Amygdala (tissue), 56 donors: ENCODE measurements around the gene WEE1.
"Not testable (repeated sequence)": the region's sequence is repeated elsewhere in the genome, so short reads cannot be mapped to it uniquely, and the experiment has no call there.

Source experiments
- DNase-seq, 56 donors: peaks; one replicate each; lab custom pipeline; 2025; lab: John Stamatoyannopoulos, UW

The WEE1 gene

DNA sequence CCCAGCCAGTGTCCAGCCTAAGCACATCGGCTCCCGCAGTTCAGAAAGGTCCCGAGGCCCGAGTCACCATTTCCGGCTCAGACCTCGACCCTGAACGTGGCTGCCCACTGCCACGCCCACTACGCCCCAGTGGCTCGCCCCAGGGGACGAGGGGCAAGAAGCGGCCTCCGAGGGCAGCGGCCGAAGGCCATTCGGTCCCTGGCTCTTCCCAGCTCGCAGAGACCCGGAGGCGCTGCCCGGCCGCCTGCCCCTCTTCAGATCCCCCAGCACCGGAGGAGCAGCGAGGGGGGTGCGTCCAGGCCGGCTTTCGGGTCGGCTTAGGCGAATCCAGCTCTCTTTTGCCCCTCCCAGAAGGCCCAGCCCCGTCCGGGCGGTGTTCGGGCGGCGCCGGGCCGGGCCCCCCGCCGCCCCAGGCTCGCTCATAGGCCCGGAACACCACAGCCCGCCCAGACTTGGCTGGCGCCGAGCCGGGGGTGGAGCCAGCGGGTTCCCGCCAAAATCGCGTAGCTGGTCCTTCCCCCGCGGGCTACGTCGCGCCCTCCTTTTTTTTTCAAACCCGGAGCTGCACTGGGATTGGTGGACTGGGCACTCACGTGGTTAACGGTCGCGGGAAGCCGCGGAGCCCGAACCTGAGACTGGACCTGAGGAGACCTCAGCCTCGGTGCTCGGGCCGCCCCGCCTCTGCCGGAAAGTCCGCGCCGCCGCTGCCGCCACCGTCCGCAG lies at the start of gene WEE1:
Gene WEE1 (plus strand): TSS at position 619 of the 723 bp plus-strand sequence. CDS start 264 bp downstream, outside the sequence.
- peak; percentile 38 to 94 (median 86) for DNase-seq

DNA sequence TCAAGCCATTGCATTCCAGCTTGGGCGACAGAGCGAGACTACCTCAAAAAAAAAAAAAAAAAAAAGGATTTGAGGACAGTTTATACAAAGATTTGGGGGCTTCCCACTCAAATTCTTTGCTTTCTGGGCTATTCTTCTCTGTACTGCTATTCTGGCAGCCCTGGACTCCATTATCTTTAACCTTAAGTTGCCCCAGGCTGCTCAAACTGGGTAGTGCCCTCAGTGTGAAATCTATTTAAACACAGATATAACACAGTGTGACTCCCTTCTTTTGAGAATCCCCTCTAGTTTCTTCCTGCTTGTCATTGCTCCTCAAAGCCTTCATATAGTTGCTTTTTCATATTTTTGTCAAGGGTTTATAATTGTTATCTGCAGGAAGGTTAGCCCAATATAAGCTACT lies 49.5 kb upstream of the WEE1 start:
- DNase-seq, result no peak

DNA sequence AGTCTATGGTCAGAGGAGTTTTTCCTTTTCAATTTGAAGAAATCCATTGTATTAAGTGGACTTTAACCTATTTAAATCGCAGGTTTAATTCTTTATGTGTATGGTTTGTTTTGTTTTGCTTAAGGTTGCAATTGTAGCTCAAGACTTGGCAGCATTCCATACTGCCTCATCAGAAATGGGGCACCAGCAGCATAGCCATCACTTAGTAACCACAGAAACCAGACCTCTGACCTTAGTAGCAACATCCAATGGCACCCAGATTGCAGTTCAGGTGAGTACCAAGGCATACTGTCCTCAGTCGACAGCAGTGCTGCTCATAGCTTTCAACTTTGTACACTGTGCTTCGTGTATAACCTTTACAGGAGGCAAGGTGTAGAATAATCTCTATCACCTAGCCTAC lies 48.4 kb upstream of the WEE1 start:
- DNase-seq, result no peak

DNA sequence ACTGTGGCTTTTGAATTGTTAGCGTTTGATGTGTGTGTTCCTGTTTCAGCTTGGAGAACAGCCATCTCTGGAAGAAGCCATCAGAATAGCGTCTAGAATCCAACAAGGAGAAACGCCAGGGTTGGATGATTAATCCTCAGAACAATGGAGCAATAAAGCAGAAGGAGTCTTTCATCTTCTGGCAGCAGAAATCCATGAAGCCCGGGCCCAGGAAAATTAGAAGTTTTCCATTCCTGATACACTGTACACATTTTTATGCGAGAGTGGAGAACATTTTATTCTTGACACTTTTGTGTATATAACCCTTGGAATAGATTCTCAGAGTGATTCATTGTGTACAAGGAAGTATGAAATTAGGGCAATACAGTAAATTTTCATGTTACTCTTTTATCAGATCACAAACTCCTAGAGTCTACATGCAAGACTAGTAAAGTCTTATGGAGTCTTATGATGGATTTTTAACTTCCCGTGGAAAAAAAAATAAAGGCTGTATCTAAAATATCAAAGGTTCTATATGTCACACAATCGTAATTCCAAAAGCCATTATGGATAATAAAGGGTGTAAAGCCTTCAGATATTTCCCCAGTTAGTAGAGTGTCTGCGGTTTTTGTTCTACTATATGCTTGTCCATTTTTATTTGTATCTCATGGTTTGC lies 45.9 kb upstream of the WEE1 start:
- DNase-seq, result peak in 3 of 56 donors; percentile 5 to 24 (median 6)

DNA sequence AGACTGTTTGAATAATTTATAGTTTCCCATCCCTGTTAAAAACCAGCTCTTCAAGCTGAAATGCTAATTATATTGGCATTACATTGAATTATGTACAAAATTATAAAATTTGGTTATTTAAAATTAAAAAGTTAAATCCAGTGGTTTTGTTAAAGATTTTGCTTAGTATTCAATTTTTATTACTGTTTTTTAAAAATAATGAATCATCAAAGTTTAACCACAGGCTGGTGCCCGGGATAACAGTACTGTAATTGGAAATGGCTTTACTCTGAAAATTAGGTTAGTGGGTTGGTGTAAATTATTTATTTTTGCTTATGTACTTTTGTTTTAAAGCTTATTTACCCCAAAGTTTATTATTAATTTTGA lies 45.4 kb upstream of the WEE1 start:
- DNase-seq, result no peak

DNA sequence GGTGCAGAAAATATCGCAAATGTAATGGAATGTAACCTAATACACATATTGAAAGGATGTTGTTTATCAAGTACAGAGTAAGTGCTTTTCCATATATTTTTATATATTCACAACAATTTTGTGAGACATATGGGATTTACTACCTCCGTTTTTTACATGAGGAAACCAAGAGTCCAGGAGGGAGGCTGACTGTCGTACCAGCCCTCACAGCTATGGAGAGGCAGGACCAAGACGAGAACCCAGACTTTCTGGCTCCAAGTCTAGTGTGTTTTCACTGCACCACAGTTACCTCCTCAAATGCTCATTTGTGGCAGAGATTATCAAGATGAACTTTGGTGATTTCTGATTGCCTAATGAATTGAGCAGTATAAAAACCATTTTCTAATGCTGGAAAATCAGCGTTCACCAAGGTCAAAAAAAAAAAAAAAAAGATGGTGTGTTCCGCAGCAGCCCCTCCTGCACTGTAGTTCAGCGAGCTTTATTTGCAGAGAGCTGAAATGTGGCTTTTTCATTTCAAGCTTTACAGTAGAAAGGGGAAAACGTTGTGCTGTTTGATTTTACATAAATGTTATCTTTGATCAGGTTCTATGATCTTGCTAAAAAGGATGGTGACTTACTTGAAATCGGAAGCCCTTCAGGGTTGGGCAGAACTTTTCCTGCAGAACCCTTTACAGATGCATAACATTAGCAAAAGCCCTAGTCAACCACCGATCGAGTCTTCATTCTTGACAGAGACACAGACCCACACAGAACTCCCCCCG lies 44.7 kb upstream of the WEE1 start:
- DNase-seq, result no peak

DNA sequence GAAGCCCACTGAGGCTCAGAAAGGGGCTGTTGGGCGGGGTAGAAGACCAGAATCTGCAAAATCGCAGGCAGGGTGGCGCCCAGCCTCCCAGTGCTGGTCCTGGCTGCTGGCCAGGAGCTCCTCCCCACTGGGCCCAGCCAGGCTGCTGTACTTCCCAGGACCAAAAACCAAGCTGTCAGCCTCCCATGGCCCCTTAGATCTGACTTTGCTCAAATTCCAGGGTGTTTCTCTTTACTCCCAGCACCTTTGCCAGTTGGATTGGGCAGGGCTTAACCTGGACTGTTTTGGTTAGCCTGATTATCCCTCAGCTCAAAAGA lies 44.2 kb upstream of the WEE1 start:
- no peak for DNase-seq

DNA sequence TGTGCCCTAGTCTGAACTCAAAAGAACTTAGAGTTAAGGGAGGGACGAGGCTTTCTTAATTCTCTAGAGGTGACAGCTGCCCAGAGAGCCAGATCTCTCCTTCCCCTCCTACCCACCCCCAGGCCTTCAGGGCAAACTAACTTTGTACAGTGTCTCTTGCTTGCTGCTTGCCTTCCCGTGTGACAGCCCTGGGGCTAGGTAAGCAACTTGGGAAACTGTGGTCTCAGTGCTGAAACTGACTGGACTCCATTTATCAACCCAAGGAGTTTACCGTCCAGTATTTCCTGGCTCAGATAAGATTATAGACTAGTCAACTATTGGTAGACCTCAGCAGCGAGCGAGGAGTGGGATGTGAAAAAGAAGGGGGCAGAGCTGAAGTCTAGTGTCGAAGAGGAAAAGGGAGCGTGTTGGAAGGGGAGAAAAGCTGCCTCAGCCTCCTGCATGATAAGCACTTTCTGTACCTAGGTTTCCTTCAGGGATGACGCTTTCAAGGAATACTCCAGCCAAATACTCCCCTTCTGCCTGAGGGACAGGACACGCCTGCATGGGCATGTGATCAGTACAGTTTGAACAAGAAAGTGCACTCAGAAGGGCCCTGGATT lies 43.3 kb upstream of the WEE1 start:
- DNase-seq, result no peak

DNA sequence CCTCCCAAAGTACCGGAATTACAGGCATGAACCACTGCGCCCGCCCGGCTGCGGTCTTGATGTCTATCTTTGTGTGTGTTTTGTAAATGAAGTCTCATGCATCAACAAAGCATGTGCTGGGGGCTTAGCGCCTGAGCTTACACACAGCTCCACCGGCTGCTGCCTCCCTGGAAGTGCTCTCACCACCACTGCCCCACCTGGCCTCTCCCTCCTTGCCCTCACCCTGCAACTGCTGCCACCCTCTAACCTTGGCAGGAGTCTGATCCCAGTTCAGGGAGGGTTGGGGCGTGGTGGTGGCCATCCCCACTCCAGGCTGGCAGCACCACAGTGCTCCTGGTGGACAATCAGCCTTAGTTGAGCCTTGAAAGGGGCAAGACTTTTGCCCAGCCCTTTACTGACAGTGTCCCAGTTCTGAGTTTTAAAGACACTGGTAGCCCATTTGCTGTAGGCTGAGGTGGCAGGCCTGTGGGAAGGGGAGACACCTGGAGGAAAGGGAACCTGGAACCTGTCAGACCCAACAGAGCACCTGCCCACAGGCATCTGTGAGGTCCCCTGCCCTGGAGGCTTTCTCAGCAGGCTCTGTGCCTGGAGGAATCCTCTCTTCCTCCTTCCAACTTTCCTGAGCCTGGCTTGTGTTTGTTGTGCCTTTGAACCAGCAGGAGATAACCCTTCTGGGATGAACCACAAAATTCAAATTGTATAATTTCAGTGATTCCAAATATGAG lies 42.4 kb upstream of the WEE1 start:
- DNase-seq, result no peak

DNA sequence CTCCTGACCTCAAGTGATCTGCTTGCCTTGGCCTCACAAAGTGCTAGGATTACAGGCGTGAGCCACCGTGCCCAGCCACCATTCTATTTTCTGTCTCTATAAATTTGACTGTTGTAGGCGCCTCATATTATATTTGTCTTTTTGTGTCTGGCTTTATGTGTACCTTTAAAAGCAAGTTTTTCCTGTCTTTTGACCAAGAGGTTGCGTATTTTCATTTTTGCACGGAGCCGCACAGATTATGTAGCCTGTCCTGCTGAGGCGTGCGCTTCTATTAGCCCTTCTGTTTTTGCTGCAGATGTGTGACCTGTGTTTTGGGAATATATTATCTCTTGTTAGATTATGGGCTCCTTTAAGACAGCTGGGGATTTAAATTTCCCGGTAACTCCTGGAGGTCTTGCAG lies 40.4 kb upstream of the WEE1 start:
- DNase-seq, result no peak

DNA sequence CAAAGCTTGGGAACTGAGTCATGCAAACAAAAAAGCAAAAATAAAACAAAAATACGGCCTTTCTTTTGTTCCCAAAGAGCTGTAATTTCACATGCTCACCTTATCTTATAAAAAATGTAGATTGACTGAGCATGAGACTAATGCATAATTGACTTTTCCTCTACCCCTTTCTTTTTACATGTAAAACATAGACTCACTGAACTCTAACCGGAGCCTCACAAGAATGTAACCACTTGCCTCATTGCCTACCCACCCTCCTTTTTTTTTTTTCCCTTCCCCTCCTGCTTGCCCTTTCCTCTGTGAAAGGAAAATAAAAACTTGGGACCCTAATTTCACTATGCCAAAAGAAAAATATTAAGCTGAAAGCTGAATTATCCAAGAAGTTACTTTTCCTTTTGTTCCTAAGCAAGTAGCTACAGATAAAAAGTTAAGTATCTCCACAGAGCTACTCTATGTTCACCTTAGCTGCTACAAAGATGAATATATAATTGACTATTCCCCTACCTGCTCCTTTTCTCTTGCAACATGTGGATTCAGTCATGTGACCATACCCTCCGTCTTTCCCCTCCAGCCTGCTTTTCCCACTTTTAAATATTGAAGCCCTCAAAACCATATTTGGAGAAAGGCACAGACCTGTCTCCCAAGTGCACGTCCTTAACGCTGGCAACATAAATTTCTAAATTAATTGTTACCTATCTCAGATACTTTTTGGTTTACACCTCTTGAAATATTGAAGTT lies 39.6 kb upstream of the WEE1 start:
- DNase-seq, result no peak

DNA sequence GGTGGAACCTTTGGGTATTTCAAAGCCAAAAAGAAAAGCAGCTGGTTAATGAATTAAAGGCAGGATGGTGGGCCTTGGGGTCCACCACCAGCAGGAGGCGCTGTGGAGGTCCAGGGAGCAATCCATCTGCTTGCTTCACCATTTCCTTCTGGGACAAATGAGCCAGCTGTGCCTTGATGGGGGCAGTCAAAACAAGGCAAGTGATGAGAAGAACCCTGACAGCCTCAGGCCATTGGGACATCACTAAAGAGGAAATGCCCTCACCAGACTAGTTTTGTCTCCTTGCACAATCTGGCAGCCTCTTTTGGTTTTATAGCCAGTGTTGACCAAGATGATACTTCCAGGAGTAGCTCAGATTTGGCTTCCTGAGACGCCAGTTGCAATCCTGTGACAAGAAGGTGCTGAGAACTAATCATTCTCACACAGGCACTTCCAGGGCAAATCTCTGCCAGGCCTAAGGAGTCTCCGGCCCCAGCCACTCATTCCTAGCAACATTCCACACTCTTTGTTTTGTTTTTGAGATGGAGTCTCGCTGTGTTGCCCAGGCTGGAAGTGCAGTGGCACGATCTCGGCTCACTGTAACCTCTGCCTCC lies 38.2 kb upstream of the WEE1 start:
- DNase-seq, result peak in 27 of 56 donors; percentile 2 to 69 (median 14)

DNA sequence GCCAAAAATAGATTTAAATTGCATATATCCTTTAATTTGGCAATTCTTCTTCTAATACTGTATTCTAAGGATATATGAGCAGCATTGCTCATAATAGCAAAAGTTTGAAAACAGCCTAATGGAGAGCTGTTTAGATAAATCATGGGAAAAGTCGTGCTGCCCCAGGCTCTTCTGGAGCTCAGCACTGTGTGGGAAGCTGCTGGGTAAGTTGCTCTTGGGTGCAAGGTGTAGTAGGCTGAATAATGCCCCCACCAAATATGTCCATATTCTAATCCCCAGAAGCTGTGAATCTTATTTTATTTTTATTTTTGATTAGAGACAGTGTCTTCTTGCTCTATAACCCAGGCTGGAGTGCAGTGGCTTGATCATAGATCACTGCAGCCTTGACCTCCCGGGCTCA lies 34.9 kb upstream of the WEE1 start:
- DNase-seq, result no peak

DNA sequence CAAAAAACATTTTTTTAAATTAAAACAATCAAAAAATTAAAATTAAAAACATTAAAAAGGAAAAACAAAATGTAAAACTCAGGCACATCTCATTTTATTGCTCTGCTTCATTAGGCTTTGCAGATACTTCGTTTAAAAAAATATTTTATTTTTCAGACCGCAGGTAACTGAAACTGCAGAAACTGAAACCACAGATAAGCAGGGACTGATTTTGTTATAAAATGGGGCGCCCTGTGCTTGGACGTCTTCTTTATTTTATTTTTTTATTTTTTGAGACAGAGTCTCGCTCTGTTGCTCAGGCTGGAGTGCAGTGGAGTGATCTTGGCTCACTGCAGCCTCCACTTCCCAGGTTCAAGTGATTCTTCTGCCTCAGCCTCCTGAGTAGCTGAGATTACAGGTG lies 24.3 kb upstream of the WEE1 start:
- DNase-seq, result not testable (repeated sequence)

DNA sequence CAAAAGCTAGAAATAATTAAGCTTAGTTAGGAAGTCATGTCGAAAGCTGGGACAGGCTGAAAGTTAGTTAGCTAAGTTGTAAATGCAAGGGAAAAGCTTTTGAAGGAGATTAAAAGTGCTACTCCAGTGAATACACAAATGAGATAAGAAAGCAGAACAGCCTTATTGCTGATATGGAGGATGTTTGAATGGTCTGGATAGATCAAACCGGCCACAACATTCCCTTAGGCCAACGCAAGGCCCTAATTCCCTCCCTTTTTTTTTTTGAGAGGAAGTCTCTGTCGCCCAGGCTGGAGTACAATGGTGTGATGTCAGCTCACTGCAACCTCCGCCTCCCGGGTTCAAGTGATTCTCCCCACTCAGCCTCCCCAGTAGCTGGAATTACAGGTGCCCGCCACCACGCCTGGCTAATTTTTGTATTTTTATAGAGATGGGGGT lies 23.3 kb upstream of the WEE1 start:
- no peak for DNase-seq

DNA sequence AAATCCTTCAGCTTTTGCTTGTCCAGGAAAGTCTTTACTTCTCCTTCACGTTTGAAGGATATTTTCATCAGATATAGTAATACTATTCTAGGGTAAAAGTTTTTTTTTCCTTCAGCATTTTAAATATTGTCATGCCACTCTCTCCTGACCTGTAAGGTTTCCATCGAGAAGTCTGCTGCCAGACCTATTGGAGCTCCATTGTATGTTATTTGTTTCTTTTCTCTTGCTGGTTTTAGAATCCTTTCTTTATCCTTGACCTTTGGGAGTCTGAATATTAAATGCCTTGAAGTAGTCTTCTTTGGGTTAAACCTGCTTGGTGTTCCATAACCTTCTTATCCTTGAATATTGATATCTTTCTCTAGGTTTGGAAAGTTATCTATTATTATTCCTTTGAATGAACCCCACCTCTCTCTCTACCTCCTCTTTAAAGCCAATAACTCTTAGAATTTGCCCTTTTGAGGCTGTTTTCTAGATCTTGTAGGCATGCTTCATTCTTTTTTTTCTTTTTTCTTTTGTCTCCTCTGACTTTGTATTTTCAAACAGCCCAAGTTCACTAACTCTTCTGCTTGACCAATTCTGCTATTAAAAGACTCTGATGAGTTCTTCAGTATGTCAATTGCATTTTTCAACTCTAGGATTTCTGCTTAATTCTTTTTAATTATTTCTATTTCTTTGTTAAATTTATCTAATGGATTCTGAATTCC lies 12.0 kb upstream of the WEE1 start:
- no peak for DNase-seq

DNA sequence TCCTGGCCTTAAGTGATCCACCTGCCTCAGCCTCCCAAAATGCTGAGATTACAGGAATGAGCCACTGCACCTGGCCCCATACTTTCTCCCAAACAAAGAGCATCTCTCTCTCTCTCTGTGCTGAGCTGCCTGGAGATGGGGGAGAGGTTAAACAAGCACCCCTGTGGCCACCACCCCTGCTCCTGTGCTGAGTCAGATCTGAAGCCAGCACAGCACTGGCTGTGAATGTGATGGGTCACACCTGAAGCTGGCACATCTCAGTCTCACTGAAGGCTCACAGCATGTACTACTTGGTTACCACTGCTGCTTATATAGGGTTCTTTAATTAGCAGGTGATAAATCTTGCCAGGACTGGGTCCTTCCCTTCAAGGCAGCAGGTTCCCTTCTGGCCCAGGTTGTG lies 10.8 kb upstream of the WEE1 start:
- DNase-seq, result no peak

DNA sequence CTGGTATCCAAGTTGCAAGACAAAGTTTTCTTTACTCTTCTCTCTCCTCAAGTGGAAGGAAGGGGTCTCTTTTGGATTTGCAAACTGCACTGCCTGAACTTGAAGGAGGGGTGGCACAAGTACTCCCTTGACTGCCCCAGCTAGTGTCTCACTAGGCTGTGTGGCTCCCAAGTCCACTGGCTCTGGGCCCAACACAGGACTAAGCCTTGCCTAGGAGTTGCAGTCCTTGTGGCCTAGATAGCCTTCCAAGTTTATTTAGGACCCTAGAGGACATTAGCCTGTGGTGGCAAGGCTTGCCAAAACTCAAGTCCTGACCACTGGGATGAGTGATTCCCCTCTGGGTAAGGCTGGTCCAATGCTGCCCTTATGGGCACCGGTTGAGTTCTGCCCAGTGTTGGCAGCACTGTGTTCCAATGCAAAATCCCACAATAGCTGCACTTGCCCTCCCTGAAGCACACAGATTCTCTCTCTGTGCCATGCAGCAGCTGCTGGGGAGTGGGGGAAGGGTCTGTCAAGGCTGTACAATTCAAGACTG lies 10.2 kb upstream of the WEE1 start:
- no peak for DNase-seq
